HG03457 (cell line): Measurements from ENCODE around the gene PDE6C.

Experiments
- ATAC-seq: cut with Tn5 transposase; IDR thresholded peaks from one replicate; pipeline ENCODE4 v1.9.1; 2021; ENCODE audit warnings: moderate number of reproducible peaks; ENCODE audit not compliant: unreplicated experiment

The PDE6C gene

DNA sequence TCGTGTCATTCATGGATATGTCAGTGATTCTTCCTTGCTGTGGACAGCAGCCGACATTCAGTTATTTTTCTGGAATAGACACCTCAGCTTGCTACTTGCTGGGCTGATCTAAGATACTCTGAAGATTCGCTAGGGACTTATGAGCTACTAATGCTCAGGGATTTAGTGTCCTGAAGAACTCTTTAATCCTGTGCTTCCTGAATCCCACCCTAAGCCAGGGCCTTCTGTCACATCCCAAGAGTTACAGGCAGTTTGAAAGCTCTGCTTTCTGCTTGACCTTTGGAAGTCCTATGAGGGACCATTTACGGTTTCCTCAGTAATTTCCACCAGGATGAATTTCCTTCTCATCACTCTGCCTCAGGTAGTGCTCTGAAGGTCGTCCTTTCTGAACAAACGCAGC, at the start of gene PDE6C:
PDE6C (plus strand) TSS at position 227 of the 400 bp plus-strand sequence. CDS start 189 bp downstream, outside the sequence.
- no peak for ATAC-seq

DNA sequence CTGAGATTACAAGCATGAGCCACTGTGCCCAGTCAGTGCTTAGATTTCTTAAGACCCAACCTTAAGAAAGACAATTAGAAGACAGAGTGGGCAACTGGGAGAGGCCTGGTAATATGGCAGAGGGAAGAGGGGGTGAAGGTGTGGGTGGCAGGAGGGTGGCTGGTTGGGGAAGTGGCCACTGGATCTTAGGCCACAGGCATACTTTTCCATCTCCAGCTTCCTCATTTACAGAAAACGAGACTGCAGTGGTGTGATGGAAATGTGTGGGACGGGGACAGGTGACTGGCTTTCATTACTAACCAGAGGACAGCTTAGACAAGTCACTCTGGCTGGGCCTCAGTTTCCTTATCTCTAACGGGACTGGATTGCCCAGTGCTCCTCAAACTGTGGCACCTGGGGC, 46.9 kb upstream of the PDE6C start:
- ATAC-seq: no peak

DNA sequence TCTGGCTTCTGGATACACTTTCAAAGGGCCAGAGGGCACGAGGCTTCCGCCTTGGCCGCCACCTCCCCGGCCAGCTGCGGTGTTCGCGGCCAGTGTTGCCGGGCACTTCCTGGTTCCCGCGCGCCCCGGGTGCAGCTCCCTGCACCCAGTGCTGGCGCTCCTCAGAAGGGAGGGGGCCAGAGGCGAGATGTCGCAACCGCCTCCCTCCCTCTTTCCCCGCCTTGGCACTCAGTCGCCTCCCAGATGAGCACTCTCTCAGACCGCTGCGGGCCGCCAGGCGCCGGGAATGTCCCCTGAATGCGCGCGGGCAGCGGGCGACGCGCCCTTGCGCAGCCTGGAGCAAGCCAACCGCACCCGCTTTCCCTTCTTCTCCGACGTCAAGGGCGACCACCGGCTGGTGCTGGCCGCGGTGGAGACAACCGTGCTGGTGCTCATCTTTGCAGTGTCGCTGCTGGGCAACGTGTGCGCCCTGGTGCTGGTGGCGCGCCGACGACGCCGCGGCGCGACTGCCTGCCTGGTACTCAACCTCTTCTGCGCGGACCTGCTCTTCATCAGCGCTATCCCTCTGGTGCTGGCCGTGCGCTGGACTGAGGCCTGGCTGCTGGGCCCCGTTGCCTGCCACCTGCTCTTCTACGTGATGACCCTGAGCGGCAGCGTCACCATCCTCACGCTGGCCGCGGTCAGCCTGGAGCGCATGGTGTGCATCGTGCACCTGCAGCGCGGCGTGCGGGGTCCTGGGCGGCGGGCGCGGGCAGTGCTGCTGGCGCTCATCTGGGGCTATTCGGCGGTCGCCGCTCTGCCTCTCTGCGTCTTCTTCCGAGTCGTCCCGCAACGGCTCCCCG, 45.7 kb upstream of the PDE6C start, which contains the start of gene FFAR4:
FFAR4 (plus strand) TSS at position 231 of the 842 bp plus-strand sequence; CDS start at position 287, 56 bp downstream.
- no peak for ATAC-seq

DNA sequence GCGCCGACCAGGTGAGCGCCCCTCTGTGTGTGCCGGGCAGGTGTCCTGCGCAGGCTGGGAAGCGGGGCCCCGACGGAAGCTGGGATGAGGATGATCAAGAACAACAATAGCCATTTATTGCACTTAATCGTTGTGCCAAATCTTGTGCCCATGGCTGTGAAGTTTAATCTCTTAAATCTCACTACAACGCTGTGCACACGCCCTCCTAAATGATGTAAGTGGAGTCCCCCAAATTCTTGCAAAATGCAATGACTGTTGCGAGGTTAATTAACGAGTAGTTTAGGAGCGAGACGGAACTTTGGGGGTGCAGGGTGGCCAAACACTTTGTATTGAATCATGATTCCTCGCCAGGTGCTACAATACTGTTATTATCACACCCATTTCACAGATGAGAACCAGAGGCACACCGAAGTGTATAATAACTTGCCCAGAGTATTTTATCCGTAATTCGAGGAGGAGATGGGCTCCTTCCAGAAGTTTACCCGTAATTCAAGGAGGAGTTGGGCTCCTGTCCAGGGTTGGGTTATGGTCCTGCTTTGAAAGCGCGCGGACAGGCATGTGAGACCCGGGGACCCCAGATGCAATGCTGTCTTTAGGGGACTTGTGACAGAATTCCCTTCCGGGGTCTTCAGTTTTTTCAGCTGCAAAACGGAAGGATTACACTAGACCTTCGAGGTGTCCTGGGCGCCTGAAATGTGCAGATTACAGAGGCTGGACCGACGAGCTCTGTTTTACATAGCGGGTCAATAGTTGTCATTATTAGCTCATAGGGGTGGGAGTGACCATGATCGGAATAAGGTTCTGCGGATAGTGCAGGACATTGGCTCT, 44.8 kb upstream of the PDE6C start:
- ATAC-seq: no peak

DNA sequence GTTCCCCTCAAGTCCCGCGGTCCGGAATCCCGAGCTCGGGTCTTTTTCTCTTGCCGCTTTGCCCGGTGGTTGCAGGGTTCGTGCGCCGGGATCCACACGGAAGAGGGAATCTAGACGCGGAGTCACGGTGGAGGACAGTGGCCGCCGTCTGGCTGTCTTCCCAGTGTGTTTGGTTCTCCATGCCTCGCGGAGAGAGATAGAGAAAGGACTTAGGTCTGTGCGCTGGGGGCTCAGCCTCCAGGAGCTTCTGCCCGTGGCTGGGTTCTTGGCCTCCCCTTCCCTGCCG, 44.3 kb upstream of the PDE6C start:
- ATAC-seq: no peak

DNA sequence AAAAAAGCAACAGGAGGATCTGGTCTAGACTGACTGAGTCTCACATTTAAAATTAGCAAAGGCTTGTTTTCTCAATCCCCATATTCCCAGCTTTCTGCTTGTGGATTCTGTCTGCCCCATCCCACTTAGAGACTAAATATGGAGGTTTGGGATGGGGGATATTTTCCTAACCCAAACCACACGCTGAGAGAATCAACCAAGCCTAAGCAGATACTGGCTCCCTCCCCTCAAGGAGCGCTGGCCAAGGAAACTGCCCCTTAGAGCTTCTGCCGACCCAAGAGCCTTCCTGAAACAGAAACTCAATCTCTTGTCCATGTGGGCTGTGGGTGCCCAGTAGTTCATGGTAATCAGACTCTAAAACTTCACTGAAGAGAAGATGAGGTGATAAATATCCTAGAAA, 42.0 kb upstream of the PDE6C start:
- no peak for ATAC-seq

DNA sequence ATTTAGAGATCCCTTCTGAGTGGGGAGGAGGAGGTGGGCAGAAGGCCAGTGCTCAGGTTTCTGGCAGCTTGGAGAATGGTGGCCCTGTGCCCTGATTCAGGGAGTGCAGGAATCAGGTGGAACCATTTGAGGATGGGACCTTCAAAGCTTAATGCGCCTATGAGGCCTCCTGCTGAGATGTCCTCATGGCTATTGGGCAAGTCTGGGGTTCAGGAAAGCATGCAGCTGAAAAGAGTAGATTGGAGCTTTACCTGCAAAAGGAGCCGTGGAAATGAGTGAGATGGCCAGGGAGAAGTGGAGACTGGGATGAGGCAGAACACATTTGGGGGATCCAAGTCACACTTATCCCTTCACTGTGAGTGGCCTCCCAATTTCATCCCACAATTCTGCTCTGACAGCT, 39.7 kb upstream of the PDE6C start:
- no peak for ATAC-seq

DNA sequence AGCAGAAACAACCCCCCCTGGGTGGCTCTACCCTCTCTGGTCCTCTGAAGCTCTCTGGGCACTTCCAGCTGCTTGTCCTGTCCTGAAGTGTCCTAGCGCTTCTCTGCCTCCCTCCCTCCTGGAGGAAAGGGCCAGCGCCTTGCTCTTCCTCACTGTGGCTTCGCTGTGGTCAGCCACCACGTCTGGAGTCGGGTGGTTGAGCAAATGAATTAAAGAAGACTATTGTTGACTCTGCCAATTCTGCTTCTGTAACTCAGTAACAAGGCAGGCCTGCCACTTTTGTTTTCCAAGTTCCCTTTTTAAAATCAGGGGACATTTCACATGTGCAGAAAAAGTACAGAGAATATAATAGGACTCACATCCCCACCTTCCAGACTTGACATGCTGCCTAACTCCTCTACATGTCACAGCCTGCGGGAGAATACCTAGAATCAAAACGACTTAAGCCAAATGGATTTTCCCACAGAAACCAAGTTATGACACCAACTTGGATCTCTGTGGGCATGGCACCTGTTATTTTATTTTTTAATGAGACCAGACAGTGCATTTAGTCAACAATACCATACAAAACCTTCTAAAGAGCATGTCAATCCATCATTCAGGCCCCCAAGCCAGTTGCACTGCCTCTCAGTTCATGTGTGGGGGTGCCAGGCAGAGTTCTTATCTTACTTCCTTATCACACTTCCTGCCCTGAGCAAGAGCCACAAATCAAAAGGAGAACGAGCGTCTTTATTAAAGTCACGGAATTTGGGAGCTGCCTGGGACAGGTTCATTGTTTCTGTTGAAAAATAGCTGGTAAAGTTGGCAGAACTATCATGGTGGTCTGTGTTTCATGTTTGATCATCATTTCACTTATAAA, 39.1 kb upstream of the PDE6C start:
- no peak for ATAC-seq

DNA sequence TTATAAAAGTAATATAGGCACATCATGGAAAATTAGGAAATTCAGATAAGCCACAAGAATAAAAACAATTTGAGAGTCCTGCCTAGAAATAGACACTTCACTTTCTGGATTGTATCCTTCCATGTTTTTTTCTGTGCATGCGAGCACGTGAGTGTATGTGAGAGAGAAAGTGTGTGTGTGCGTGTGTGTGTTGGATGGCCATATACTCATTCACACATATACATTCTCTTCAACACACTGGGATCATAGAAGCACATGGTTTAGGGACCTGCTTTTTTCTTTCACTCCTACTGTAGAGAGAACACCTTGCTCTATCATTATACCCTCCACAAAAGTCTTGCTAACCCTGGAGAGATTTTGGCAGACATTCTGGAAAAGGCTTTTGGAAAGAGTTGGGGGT, 38.4 kb upstream of the PDE6C start:
- no peak for ATAC-seq

DNA sequence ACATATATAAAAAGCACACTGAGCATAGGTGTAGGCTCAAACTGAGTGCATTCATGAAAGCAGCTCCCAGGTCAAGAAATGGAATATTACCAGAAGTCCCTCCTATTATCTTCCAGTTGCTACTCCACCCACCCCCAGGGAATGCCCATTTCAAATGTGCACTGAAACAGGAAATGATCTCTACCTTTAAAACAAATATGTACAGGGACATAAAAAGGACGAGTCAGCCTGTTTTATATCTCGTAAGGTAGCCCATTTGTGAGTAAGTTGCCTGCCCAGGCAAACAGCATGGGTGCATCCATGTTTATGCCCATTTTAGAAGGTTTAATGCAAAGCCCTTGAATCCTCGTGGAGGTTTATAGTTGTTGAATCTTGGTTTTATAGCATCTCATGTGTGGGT, 35.4 kb upstream of the PDE6C start:
- ATAC-seq: no peak

DNA sequence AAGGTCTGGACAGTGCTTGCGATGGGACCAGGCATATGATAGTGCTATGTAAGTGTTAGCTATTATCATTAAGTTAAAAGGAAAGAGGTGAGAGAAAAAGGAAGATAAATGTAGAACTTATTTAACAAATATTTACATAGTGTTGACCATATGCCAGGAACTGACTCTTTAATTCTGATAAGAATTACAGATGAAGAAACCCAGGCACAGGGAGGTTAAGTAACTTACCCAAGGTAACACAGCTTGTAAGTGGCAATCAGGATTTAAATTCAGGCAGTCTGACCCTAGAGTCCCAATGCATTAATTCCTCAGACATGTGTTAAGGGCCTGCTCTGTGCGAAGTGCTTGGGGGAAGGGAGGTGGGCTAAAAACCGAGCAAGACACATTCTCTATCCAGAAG, 34.8 kb upstream of the PDE6C start:
- ATAC-seq: no peak

DNA sequence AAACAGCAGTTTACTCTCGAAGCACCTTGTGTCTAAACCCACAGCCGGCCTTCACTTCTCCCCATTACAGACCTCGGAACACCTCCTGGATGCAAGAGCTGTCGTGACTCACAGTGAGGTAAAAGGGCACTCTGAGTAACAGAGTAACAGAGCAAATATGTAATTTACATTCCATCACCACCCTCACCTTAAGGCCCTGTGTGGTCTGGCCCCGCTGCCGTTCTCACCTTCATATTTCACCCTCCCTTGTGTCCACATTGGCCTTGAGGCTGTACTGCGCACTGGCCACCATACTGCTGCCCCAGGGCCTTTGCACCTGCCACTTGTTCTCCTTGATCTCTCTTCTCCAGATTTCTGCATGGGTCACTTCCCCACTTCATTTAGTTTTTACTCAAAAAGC, 33.2 kb upstream of the PDE6C start:
- ATAC-seq: no peak

DNA sequence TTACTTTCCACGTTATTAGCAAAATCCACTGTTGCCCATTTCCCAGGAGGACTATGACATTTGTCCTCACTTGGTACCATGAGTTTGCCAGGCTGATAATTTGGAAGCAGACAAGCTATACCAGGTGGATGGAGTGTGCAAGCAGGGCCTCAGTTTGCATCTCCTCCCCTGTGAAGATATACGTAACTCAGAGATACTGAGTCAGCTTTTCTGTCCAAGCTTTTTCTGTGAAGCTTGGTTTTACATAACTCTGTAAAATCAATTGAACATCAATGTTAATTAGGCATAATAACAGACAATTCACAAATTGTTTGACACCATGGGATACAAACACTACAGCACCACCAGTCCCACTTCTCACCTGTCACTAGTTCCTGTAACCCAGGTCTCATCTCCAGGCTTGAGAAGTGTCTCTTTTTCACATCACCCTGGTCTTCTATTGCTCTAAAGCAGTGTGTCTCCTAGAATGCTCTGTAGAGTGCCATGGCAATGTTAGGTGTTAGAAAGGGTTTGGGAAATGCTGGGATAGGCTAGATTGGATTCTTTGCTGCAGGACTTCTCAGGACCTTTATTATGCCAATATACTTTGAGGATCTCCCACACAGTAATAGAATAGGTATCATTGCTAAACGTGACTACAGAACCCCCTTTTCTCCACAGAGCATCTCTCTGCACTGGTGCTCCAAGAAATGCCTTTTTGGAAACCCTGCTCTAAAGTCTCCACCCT, 32.2 kb upstream of the PDE6C start:
- ATAC-seq: no peak

DNA sequence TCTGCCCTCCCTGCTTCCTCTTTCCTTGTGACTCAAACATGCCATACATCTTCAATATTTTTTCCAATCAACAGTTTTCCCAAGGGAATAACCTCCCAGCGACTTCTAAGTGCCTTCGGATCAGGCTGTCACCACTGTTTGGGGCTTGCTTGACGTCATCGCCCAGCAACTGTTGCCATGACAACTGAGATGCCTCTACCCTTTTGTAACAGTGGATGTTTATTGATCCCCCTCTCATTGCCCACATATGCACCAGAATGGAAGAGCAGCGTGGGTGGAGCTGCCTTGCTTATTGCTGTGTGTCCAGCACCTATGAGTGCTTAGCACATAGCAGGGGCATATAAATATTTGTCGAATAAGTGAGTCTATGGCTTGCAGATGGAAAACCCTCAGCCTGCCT, 31.5 kb upstream of the PDE6C start:
- no peak for ATAC-seq

DNA sequence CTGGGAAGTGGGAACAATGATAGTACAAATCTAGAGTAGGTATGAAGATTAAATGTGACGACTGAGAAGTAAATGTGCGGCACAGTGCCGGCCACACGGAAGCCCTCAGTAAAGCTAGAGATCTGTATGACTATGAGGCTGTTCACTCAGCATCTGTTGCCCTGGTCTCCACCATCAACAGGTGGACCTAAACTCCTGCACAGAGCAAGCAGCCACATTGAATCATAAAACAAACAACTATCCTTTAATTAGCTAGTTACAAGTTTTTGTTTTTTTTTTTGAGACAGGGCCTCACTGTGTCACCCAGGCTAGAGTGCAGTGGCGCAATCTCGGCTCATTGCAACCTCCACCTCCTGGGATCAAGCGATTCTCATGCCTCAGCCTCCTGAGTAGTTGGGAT, 27.9 kb upstream of the PDE6C start:
- no peak for ATAC-seq

DNA sequence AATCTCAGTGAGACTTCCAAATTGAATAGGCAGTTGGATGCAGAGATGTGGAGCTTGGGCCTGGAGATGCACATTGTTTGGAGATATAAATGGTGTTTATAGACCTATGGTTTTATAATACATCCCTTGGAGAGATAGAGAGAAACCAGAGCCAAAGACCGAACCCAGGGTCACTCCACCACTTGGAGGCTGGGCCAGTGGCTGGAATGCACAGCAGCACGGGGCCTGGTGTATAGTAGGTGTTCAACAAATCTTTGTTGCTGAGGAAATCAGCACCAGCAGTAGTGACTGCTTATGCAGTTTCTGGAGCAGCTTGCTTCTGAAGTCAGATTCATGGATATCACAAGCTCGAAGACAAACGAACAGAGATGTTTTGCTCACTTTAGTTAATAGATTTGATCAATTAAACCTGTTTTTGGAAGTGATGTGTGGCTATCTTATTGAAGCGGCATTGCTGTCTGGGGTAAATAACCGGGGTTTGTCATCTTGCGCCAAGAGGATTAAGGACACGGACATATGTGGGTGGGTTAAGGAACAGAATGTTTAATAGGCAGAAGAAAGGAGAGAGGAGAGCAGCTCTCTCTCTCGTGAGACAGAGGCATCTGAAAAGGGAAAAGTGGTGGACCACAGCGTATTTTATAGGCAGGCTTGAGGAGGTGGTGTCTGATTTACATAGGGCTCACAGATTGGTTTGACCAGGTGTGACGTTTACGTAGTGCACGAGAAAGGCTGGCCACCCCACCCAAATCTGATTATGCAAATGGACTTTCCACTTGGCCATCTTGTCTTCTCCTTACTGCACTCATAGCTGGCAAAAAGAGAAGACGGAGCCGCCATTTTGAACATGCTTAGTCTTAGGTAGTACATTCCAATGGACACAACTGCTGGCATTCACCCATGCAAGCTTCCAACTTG, 22.4 kb upstream of the PDE6C start:
- ATAC-seq: no peak

DNA sequence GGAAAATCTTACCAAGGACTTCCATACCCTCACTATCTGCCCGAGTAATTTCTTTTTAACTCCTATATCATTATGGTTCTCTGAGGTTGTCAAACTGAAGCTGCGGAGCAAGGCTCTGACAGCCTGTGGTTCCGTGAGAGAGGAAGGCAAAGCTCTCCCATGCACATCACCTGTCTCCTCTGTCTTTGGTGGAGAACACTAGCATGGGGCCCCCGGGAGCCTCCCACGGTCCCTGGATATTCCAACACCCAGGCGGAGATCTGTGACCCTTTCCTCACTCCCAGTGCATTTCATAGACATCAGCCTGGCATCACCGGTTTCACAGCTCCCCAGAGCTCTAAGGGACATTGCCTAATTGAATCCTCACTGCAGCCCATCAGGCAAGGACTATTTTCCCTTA, 21.7 kb upstream of the PDE6C start:
- no peak for ATAC-seq

DNA sequence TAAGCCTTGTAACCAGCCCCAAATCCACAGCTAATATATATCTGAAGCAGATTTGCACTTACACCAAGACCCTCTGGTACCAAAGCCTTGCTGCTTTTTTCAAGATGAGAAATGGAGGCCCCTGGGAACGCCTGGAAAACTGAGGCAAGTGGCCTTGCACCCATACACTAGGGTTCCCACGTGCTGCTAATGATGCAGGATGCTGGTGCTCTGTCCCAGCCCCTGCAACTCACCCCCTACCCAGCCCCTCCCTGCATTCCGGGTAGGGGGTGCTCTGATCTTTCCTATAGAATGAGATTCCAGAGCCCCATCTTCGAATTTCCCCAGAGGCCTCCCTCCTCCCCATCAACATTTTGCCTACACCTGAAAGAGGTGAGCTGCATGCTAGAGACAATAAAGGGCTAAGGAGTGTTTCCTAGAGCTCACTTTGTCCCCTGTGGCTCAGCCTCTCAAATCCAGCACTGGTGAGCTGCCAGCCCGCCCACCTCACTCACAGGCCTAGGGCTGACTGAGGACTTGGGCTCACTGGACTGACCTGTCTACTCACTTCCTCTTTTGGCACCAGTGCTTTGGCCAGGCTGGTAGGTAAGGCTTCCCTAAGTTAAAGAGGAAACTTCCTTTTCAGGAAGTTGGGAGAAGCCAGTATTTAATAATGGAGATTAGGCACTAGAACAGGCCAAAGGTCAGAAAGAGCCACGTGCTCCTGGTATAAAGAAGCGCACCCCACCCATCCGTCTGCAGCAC, 21.1 kb upstream of the PDE6C start:
- no peak for ATAC-seq

DNA sequence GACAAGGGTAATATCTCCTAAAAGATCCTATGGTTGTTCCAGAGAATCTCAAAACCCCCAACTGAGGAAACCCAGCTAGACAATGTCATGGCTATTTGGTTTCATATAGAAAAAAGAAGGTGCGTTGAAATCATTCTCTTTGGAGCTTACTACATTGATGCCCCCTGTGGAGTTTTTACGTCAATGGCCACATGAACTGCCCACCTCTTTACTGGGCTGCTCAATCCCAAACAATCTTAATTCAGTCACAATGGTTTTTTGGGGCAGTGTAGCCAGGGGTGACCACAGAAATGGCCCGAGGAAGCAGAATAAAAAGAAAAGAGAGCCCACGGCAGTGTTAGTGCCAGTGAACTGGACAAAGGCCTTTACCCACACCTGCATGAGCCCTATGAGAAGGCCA, 19.1 kb upstream of the PDE6C start:
- ATAC-seq: no peak
